H1 (cell line): ENCODE data around the gene FOXA3. TPM values are rescaled to one million over a fixed set of nuclear protein-coding genes. Genes with fewer than 3 reads are reported as not detected.

Experiments
- EGR1 ChIP-seq: IDR thresholded peaks from 2 replicates; pipeline ENCODE4 v1.6.1; 2011; ENCODE audit warnings: low read depth, low read length, borderline replicate concordance
- JUND ChIP-seq: IDR thresholded peaks from 2 replicates; pipeline ENCODE4 v1.6.1; 2011; ENCODE audit warnings: mild to moderate bottlenecking, improper control_type of control experiment, low read length
- POLR2AphosphoS5 ChIP-seq: IDR thresholded peaks from 2 replicates; pipeline ENCODE4 v1.6.1; 2011; ENCODE audit warnings: low read depth, low read length
- RAD21 ChIP-seq, 2 experiments: IDR thresholded peaks in 1 of 2; conservative IDR thresholded peaks in 1 of 2; 2 replicates each; pipeline ENCODE4 v1.6.1; 2011; ENCODE audit warnings: low read depth in 2 of 2, low read length in 2 of 2, improper control_type of control experiment in 1 of 2, inconsistent platforms in 1 of 2, mild to moderate bottlenecking in 1 of 2, moderate library complexity in 1 of 2
- polyA plus RNA-seq, 7 experiments: library from polyadenylated mRNA; depleted of rRNA in 3 of 7; stranded (reverse) in 5 of 7; unstranded in 2 of 7; fragments of >200 nt in 5 of 7; fragments of 200-250 nt in 2 of 7; gene quantifications; 1 replicate in 5 of 7; 2 replicates in 1 of 7; 4 replicates in 1 of 7; pipeline versions ENCODE4 v1.2.1 to v1.2.3, GENCODE V29; 2011 to 2013; ENCODE audit warnings: missing spikeins in 2 of 7, mixed read lengths in 2 of 7
- total RNA-seq: library from RNA; stranded (reverse); fragmentation: NEBNext Ultra II Directional; extraction: Animal tissue kit (Norgen Biotek cat#: 25700); gene quantifications from 2 replicates; pipeline ENCODE4 v1.2.1, GENCODE V29; 2021

The FOXA3 gene
- total and polyA plus RNA-seq, 2 of the 8 experiments (the other 6 are each of a cell fraction or from before 2014, with no cell fraction given), result 20.2 to 49.1 TPM

DNA sequence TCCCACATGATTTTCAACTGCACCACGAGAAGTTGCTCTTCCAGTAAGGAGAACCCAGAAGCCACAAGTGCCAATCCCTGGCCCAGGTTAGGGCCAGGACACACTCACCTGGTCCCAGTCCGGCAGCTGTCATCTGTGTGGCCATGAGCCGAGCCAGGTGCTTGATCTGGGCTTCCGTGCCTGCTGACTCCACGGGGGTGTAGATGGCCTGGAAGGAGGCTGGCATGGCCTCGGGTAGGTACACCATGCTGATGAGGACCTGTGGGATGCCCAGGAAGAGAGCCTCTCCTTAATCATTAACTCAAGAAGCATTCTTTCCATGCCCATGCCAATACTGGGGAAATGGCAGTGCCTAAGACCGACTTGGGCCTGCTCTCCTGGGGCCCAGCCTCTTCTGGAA is 29.2 kb upstream of the FOXA3 start (continued):
- no peak for TF ChIP-seq RAD21 (IDR thresholded peaks at IDR 0.05 in 1 of 2, conservative IDR thresholded peaks at IDR 0.05 in 1 of 2; ENCODE audit: low read depth in 2 of 2, low read length in 2 of 2)
- TF ChIP-seq POLR2AphosphoS5, result no peak
- TF ChIP-seq JUND, result no peak
- no peak for TF ChIP-seq EGR1
- TF ChIP-seq, all 59 proteins: peak for 0
